GM19452 (cell line): Measurements from ENCODE around the gene PARD3.
"Not testable (repeated sequence)": the region's sequence is repeated elsewhere in the genome, so short reads cannot be mapped to it uniquely, and the experiment has no call there.

ENCODE experiments used
- ATAC-seq: cut with Tn5 transposase; IDR thresholded peaks from one replicate; pipeline ENCODE4 v1.9.1; 2021; ENCODE audit not compliant: unreplicated experiment

The PARD3 gene

GRCh38 chr10:34286136-34286739, 528.9 kb downstream of the PARD3 start:
- no peak for ATAC-seq

- peak; percentile 64 for ATAC-seq
Observed at GRCh38 chr10:34281661-34282582, 533.2 kb downstream of the PARD3 start.

- ATAC-seq = no peak
Observed at GRCh38 chr10:34280599-34281374, 534.3 kb downstream of the PARD3 start.

DNA sequence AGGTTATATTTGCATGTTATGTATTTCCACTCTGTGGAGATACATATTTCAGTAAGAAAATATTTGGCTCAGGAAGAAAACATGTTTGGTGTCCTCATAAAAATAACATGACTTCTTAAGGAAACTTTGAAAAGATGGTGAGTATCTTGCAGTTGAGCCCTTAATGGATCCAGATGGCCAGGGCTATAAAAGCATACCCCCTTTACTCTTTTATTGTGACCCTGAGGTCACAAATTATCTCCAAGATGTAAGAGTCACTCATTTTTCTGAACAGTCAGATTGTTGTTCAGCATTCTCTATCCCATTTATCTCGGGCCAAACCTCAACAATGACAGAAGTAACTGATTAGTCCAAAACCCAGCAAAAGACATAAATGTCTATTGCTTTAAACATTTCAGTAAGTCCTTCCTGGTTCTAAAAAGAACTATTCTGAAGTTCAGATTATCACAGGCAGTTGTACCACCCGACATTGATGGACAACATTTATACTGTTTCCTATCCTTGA, 539.4 kb downstream of the PARD3 start:
- ATAC-seq = no peak

DNA sequence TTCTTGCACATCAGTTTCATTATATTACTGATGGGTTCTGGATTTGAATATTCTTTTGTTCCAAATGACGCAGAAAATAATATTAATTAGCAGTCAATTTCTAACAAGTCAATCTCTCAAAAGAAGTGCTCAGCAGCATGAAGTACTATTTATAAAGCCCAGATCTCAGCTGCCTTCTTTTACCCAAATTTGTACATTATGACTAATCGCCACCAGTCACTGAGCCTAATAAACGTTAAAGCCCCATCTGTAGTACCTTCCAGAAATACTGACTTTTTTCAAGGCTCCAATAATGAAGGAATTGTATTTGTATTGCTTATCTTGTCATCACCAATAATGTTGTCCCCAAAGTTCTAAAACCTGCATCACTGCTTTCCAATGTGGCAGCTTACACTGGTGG, 540.2 kb downstream of the PARD3 start:
- ATAC-seq = no peak

DNA sequence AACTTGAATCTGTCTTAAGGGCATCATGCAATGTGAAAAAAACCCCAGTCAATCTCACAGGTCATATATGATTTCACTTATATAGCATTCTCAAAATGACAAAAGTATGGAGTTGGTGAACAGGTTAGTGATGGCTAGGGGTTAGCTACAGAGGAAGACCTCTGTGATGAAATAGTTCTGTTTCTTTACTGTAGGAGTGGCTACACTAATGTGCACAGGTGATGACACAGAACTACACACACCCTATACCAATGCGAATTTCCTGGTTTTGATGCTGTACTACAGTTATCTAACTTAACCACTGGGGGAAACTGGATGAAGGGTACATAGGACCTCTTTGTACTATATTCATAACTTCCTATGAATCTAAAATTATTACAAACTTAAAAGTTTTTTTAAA, 541.8 kb downstream of the PARD3 start:
- ATAC-seq = no peak

DNA sequence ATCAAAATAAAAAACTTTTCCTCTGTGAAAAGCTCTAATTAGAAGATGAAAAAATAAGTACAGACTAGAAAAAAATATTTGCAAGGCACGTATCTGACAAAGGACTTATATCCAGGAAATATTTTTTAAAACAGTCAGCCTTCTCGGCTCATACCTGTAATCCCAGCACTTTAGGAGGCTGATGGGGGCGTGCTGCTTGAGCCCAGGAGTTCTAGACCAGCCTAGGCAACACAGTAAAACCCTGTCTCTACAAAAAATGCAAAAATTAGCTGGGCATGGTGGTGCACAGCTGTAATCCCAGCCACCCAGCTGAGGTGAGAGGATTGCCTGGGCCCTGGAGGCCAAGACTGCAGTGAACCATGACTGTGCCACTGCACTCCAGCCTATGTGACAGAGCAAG, 542.8 kb downstream of the PARD3 start:
- ATAC-seq = no peak

- not testable (repeated sequence) for ATAC-seq
Observed at GRCh38 chr10:34268410-34268809, 546.7 kb downstream of the PARD3 start.

DNA sequence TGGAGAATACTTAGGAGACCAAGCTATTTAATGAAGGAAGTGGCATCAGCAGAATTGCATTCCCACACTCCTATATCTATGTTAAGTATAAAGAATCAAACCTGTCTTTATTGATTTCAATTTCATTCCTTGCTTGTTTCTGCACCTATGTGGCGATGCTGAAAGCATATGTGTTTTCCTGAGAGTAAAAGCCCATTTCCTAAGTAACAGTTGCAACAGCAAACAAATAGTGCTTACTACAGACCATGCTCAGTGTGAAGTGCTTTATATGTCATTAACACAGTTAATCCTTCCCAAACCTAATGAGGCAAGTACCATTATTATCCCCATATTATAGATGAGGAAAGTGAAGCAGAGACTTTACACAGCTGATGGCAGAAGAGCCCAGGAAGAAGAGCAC, 552.1 kb downstream of the PARD3 start:
- ATAC-seq = no peak

GRCh38 chr10:34260904-34261303, 554.2 kb downstream of the PARD3 start:
- ATAC-seq = no peak

GRCh38 chr10:34256216-34256615, 558.9 kb downstream of the PARD3 start:
- ATAC-seq = no peak

DNA sequence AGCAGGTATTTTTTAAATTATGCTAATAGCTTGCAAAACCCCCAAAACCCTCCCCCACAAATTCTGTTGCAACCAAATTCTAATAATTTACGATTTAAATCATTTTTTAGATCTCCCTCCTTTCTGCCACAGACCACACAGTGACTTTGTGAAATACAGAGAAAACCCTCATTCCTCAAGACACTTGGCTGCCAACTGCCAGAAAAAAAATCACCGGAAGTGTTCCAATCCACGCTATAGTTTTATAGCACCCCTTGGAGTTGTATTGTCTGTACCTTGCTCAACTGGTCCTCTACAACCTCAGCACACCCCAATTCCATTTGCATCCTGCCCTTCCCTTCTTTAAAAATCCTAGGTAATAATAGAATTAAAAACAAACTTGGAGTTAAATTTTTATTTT, 560.1 kb downstream of the PARD3 start:
- ATAC-seq = no peak

DNA sequence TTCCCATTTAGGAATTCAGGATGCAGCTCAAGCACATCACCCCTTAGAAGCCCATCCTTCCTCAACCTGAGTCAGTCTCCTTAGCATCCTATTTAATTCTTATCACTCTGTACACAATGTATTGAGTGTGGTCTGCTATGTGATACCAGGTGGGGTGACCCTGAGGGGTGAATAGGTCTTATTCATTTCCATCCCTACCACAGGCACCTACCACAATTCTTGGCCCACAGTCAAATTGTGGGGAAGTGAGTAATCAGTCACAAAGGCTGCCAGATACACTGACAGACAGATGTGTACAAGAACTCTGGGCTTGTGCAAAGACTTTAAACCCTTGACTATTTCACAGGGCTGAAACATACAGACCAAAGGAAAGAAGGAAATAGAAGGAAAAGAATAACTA, 560.5 kb downstream of the PARD3 start:
- peak; percentile 90 for ATAC-seq

DNA sequence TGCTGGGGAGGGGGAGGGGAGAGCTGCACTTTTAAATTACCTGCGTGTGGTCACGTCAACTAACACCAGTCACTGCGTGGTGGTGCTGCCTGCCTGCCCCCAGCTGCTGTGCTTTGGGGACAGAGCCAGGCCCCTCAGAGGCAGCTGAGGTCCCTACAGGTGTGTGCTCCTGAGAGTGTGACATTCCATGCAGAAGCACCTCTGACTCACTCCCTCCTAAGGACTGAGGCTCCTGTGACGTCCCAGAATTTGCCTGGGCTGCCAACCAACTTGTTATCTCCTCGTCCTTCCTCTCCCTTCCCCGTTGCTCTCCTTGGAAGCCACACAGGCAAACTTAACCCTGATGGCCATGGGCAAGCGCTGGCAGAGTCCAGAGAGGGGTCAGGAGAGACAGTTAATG, 563.0 kb downstream of the PARD3 start:
- ATAC-seq = no peak

DNA sequence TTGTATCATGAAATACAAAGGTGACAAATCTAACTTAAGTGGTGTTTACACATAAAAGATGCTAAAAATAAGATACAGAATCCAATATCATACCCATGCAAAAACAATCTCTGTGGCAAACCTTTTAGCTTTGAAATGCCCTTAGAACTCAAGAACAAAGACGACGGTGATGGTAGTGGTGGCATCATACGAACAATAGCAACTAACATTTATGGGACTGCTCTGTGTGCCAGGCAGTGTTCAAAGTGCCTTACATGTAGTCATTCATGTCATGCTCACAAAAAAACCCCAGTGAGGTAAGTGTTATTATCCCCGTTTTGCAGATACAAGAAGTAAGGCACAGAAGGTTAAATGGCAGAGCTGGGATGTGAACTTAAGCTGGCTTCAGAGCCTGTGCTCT, 563.9 kb downstream of the PARD3 start:
- ATAC-seq = no peak

DNA sequence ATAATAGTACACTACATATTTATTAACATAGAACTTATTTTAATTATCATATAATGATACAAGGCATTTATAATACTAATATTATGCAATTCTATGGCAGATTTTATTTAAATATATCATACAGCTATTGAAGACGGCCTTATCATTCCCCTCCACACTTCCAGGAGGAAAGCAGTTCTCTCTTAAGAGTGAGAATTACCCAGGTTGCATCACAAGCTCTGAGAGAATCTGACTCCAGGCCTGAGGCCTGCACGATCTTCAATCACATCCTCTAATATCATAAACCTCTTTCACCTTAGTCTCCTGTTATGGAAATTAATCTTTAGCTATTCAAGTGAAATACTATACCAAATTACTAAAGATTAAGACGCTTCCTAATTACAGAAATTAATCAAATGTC, 564.4 kb downstream of the PARD3 start:
- ATAC-seq = no peak

- ATAC-seq = no peak
Observed at GRCh38 chr10:34249634-34250033, 565.5 kb downstream of the PARD3 start.

DNA sequence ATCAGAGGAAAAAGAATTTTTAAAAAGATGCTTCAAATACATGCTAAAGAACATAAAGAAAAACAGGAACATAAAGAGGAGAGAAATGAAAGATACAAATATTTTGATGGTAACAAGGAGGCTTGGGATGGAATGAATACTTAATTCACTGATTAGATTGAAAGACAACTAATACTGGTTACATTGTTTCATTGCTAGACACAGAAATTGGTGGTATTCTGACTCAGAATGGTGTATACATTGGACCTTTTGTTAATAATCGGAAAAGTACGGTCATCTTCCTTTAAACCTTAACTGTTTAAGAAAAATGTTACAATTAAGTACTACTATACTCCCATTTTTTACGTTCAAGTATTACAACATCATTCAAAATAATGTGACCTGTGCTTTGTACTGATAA, 567.5 kb downstream of the PARD3 start:
- ATAC-seq = no peak

DNA sequence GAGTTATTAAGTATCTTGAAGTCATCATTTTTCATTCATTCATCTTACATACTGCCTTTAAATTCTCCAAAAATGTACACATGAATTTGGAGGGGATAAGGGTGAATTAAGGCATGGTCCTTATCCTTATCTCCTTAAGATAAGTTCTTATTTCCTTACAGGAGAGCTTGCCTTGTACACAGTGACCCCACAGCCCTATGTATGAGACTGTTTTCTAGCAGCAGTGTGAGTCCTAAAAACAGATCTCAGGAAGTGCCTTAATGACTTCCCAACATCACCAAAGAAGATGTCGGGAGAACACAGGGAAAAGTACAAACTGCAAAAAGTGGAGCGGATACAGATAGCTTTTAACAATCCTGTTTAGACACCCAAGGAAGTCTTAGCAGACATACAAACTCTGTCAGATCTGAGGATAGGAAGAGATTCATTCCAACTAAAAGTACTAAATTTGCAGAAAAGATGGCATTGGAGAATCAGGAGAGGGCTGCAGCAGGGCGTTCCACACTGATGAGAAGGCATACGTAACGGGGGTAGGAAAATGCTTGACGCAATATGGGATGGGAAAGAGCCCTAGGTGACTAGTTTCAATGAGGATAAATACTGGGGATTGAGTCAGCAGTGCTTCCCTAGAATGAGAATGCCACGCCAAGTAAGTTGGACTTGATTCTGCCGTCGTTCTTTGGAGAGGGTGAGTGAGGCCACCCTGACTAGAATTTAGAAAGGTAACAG, 570.2 kb downstream of the PARD3 start:
- ATAC-seq = no peak

- ATAC-seq = no peak
Observed at GRCh38 chr10:34241226-34242000, 573.7 kb downstream of the PARD3 start.
